Lower leg skin (tissue), 3 donors: Measurements from ENCODE around the gene EMSY.

ENCODE experiments used
- CTCF ChIP-seq, 3 donors: fragments of 450-650 bp; IDR thresholded peaks; one replicate each; pipeline ENCODE4 v1.5.1; 2016; ENCODE audit warnings: antibody characterized with exemption in 3 of 3, mild to moderate bottlenecking in 3 of 3, moderate library complexity in 2 of 3
- POLR2A ChIP-seq, 2 donors: fragments of 450-650 bp; IDR thresholded peaks; one replicate each; pipeline ENCODE4 v1.6.1; 2016 to 2017; ENCODE audit warnings: antibody characterized with exemption in 2 of 2, mild to moderate bottlenecking in 1 of 2, moderate library complexity in 1 of 2

- no peak for TF ChIP-seq CTCF (IDR thresholded peaks at IDR 0.05)
- no peak for TF ChIP-seq POLR2A (IDR thresholded peaks at IDR 0.05)
Measured at GRCh38 chr11:76465701-76466100, 20.9 kb downstream of the EMSY start.
